Epithelial cell of proximal tubule (primary cell): Measurements from ENCODE around the gene SCAMP5. TPM values are rescaled to one million over a fixed set of nuclear protein-coding genes. Genes with fewer than 3 reads are reported as not detected.

Experiments used
- DNase-seq: peaks from one replicate; pipeline ENCODE4 v3.0.0-alpha.2; 2011; ENCODE audit warnings: low read depth
- H3K4me3 ChIP-seq: 2 replicates; pipeline ENCODE4 v1.5.1; 2011; ENCODE audit warnings: low read depth, mild to moderate bottlenecking, low read length
- CTCF ChIP-seq: conservative IDR thresholded peaks from 2 replicates; pipeline ENCODE4 v1.5.1; 2012; ENCODE audit warnings: low read depth, mild to moderate bottlenecking, low read length
- total RNA-seq: library from RNA; depleted of rRNA; stranded (reverse); fragments of >200 nt; gene quantifications from 2 replicates; pipeline ENCODE4 v1.2.3, GENCODE V29; 2015

SCAMP5 gene
- total RNA-seq, 1 donor from 2014 or later = 4.7 TPM

- peak; percentile 41 for TF ChIP-seq CTCF
- no peak overlapping the region for H3K4me3 ChIP-seq
- DNase-seq = no peak
These were observed 19.2 kb upstream of the SCAMP5 start for GRCh38 chr15:74976159-74976558.

- DNase-seq = no peak
- no peak for TF ChIP-seq CTCF
- no peak overlapping the region for H3K4me3 ChIP-seq
These were observed 17.8 kb upstream of the SCAMP5 start for GRCh38 chr15:74977599-74977998.

- no peak overlapping the region for H3K4me3 ChIP-seq
- TF ChIP-seq CTCF = no peak
- DNase-seq = no peak
These were observed 17.3 kb upstream of the SCAMP5 start for GRCh38 chr15:74978077-74978476.

GRCh38 chr15:74978503-74978902 lies 16.9 kb upstream of the SCAMP5 start:
- TF ChIP-seq CTCF = no peak
- no peak overlapping the region for H3K4me3 ChIP-seq
- no peak for DNase-seq

- no peak overlapping the region for H3K4me3 ChIP-seq
- no peak for TF ChIP-seq CTCF
- no peak for DNase-seq
These were observed 13.2 kb upstream of the SCAMP5 start for GRCh38 chr15:74982183-74982582.

GRCh38 chr15:74983725-74984231 lies 11.6 kb upstream of the SCAMP5 start:
- TF ChIP-seq CTCF = no peak
- no peak overlapping the region for H3K4me3 ChIP-seq
- DNase-seq = peak; percentile 29

GRCh38 chr15:74988007-74988800 lies 7.2 kb upstream of the SCAMP5 start:
- no peak overlapping the region for H3K4me3 ChIP-seq
- peak; percentile 86 for TF ChIP-seq CTCF
- no peak for DNase-seq
